Chondrocyte (in vitro differentiated cells): ENCODE measurements around the gene AREL1. TPM values are rescaled to one million over a fixed set of nuclear protein-coding genes. Genes with fewer than 3 reads are reported as not detected.

Experiments
- DNase-seq: peaks from one replicate; pipeline ENCODE4 v3.0.0; 2021; ENCODE audit warnings: mixed read lengths, low spot score
- H3K27ac Mint-ChIP-seq: one replicate; pipeline ENCODE4 v1.8.0; 2021; ENCODE audit warnings: mild to moderate bottlenecking, moderate library complexity, mixed read lengths; ENCODE audit not compliant: unreplicated experiment
- H3K27me3 Mint-ChIP-seq: 2 replicates; pipeline ENCODE4 v1.8.0; 2021; ENCODE audit warnings: low read depth, mixed read lengths
- H3K36me3 Mint-ChIP-seq: 2 replicates; pipeline ENCODE4 v1.8.0; 2021; ENCODE audit warnings: low read depth, mixed read lengths
- H3K4me1 Mint-ChIP-seq: 2 replicates; pipeline ENCODE4 v1.8.0; 2021; ENCODE audit warnings: low read depth, mild to moderate bottlenecking, mixed read lengths
- H3K4me3 Mint-ChIP-seq: one replicate; pipeline ENCODE4 v1.8.0; 2021; ENCODE audit warnings: mild to moderate bottlenecking, moderate library complexity, mixed read lengths; ENCODE audit not compliant: unreplicated experiment
- H3K9me3 Mint-ChIP-seq: 2 replicates; pipeline ENCODE4 v1.8.0; 2021; ENCODE audit warnings: low read depth, mixed read lengths
- total RNA-seq: library from RNA; stranded (reverse); gene quantifications from 3 replicates; pipeline ENCODE4 v1.2.1, GENCODE V29; 2021
- TF ChIP-seq, protein P1 (sequence below): fragments of 200-600 bp; sonication (generic); IDR thresholded peaks from 2 replicates; pipeline ENCODE4 v1.5.0; 2021; ENCODE audit warnings: antibody characterized with exemption, mild to moderate bottlenecking, moderate library complexity

Gene AREL1
- total RNA-seq, 1 donor from 2014 or later, result 34.7 TPM

DNA sequence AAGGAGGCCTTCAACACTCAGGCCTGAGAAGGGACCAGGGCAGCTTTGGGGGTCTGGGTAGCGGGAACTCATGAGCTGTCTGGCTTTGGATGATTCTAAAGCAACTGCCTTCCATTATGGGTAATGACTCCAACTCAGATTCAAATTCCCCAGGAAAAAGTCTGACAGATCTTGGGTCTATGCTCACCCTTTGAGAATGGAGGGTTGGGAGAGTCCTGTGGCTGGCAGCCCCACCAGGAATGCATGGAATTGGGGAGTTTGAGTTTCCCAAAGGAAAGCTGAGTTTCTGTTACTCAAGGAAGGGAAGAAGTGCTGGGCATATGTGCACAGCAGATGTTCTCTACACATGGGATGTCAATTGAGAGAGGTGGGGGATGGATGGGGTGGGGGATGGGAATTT is 78.4 kb downstream of the AREL1 start:
- Mint-ChIP-seq H3K27ac (peak overlapping the region; percentile 32), H3K36me3 (no peaks in the 10 kb centered on the region), H3K27me3 (no peaks in the 10 kb centered on the region), H3K4me3 (no peak overlapping the region), H3K4me1 (peaks cover 63% of the 10 kb centered on the region), H3K9me3 (no peaks in the 10 kb centered on the region)
- TF ChIP-seq, protein P1, sequence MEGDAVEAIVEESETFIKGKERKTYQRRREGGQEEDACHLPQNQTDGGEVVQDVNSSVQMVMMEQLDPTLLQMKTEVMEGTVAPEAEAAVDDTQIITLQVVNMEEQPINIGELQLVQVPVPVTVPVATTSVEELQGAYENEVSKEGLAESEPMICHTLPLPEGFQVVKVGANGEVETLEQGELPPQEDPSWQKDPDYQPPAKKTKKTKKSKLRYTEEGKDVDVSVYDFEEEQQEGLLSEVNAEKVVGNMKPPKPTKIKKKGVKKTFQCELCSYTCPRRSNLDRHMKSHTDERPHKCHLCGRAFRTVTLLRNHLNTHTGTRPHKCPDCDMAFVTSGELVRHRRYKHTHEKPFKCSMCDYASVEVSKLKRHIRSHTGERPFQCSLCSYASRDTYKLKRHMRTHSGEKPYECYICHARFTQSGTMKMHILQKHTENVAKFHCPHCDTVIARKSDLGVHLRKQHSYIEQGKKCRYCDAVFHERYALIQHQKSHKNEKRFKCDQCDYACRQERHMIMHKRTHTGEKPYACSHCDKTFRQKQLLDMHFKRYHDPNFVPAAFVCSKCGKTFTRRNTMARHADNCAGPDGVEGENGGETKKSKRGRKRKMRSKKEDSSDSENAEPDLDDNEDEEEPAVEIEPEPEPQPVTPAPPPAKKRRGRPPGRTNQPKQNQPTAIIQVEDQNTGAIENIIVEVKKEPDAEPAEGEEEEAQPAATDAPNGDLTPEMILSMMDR, result no peak
- no peak for DNase-seq

DNA sequence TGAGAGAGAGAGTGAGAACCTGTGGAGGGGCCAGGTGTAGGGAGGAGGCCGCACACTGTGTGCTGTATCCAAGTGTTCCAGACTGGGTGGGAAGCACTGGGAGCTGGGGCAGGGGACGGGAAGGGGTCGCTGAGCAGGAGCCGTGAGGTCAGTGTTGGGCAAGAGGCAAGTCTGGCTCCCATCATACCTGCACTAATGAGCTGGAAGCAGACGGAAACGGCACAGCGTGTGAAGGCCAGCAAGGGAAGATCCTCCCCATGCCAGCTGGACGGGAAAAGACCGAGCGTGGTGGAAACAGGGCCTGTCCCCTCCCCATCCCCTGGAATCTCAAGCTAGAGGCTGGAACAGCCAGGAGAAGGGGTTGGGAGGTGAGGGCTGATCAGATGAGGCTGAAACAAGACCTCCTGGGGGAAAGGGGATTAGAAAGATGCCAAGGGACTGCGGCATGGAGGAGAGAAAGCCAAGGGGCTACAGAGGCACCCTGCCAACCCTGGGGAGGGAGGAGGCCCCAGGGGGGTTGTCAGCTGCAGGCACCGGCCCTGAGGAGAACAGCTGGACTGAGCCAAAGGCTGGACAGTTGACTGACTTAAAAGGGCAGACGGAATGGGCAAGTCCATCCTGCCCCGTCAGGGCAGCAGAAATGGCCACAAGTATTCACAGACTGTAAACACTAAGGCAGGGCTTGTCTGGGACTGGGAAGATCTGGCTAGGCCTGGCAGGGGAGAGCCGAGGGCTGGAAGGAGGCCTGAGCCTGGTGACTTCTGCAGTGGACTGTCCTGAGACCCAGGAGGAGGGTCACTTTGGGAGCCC is 81.8 kb downstream of the AREL1 start:
- H3K9me3 Mint-ChIP-seq, result no peaks in the 10 kb centered on the region
- H3K36me3 Mint-ChIP-seq, result no peaks in the 10 kb centered on the region
- H3K27me3 Mint-ChIP-seq, result no peaks in the 10 kb centered on the region
- TF ChIP-seq, protein P1, result no peak
- H3K4me1 Mint-ChIP-seq, result peaks cover 41% of the 10 kb centered on the region
- DNase-seq, result no peak
- H3K27ac Mint-ChIP-seq, result peak overlapping the region; percentile 25
- no peak overlapping the region for H3K4me3 Mint-ChIP-seq

DNA sequence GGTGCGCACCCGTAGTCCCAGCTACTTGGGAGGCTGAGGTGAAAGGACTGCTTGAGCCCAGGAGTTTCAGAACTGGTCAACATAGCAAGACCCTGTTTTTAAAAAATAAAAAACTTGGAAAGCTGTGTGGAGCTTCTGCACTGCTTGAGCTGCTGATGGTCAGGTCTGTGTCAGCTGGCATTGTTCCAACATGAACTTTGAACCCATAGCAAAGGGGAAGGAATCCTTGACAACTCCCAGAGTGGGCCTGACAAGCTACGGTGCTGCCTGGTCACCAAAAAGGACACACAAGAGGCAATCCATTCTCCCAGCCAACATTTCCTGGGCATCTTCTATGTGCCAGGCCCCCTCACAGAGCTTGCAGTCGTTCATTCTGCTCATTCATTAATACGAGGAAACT is 84.5 kb downstream of the AREL1 start:
- no peak for DNase-seq
- no peak overlapping the region for H3K4me3 Mint-ChIP-seq
- H3K27me3 Mint-ChIP-seq, result no peaks in the 10 kb centered on the region
- no peak overlapping the region for H3K27ac Mint-ChIP-seq
- H3K4me1 Mint-ChIP-seq, result peaks cover 22% of the 10 kb centered on the region
- TF ChIP-seq, protein P1, result no peak
- H3K36me3 Mint-ChIP-seq, result no peaks in the 10 kb centered on the region
- H3K9me3 Mint-ChIP-seq, result no peaks in the 10 kb centered on the region

DNA sequence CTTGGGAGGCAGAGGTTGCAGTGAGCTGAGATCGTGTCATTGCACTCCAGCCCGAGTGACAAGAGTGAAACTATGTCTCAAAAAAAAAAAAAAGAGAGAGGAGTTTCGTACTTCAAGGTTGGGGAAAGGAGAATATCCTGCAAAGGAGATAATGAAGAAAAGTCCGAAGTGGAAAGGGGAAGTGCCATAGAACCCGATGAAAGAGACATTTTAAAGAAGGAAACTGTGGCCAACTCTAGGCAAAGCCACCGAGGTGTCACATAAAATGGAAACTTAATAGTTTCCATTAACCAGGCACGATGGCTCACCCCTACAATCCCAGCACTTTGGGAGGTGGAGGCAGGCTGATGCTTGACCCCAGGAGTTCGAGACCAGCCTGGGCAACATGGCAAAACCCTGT is 85.8 kb downstream of the AREL1 start:
- no peak overlapping the region for H3K4me3 Mint-ChIP-seq
- no peaks in the 10 kb centered on the region for H3K9me3 Mint-ChIP-seq
- TF ChIP-seq, protein P1, result no peak
- peaks cover 21% of the 10 kb centered on the region for H3K4me1 Mint-ChIP-seq
- H3K27me3 Mint-ChIP-seq, result no peaks in the 10 kb centered on the region
- H3K27ac Mint-ChIP-seq, result no peak overlapping the region
- H3K36me3 Mint-ChIP-seq, result no peaks in the 10 kb centered on the region
- no peak for DNase-seq

DNA sequence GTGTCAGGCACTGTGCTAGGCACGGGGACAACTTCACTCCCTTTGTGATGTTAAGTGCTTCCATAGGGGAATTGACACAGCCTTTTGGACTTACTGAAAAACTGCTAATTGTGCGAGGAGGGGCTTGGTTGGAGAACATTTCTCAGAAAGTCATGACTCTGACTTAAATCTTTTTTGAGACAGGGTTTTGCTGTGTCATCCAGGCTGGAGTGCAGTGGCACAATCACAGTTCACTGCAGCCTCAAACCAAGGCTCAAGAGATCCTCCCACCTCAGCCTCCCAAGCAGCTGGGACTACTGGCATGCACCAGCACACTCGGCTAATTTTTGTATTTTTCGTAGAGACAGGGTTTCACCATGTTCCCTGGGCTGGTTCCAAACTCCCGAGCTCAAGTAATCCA is 90.6 kb downstream of the AREL1 start:
- Mint-ChIP-seq H3K4me1 (peaks cover 53% of the 10 kb centered on the region), H3K27me3 (no peaks in the 10 kb centered on the region), H3K27ac (no peak overlapping the region), H3K4me3 (no peak overlapping the region), H3K36me3 (no peaks in the 10 kb centered on the region), H3K9me3 (no peaks in the 10 kb centered on the region)
- DNase-seq, result no peak
- TF ChIP-seq, protein P1, result no peak
